ENCODE measurements around the gene LRRN3. TPM values are rescaled to one million over a fixed set of nuclear protein-coding genes. Genes with fewer than 3 reads are reported as not detected.

The LRRN3 gene
- polyA plus RNA-seq, 1 of the 3 experiments (the other 2 are of a cell fraction), result 2.1 TPM

DNA sequence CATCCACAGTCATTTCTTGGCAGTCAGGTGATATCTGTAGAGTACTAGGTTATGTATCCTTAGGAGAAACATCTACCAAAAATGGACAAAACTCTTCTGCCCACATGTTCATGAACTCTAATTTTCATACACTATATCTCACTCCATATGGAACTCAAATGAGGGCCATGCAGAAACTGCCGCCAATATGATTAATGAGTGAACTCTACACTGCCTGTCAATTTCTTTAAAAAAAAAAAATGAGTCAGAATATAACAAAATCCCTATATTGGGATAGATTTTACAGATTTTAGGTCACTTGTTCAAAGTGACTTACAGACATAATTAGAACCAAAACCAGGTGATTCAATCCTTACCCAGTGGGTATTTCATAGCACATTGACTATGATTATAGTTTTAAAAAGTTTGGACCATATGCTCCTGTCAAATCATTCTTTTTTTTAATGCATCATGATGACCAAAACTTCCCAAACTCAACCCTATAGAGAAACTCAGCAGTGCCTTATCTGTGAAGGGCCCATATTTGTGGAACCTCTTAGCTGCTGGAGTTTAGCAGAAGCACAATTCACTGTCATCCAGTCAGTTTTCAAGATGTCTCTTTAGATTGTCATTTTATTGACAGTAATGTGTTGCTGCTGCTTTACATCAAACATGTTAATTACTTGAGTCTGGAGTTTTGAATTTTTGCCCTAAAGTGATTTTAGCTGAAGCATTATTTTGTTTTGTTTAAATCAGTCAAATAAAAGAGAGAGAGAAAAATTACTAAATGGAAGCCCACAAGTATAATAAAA lies 11.1 kb downstream of the LRRN3 start:
- ChIA-PET POLR2A (interaction anchor here (1.4 kb wide), 1 partner anchor 11 kb away, joined by 6 read pairs; the partner anchor contains the start of gene LRRN3), CTCF (interaction anchor here (1.0 to 1.4 kb wide), 4 partner anchors 10 to 634 kb away, joined by 3 to 5 read pairs (median 4); partner anchors contain the start of gene LRRN3)
- peak overlapping the region in 1 of 2 experiments; percentile 98; a peak in 2 of 4 replicates for H3K27ac ChIP-seq (ENCODE audit: low read depth in 2 of 2, low read length in 1 of 2)
- H3K9me3 ChIP-seq, result no peaks in the 10 kb centered on the region
- peak; percentile 32 for DNase-seq
- H3K4me2 ChIP-seq, result no peak overlapping the region
- H3K9ac ChIP-seq, result no peak overlapping the region
- H3K79me2 ChIP-seq (ENCODE audit: insufficient read depth), result no peaks in the 10 kb centered on the region
- no peaks in the 10 kb centered on the region for H3K27me3 ChIP-seq (ENCODE audit: insufficient read depth)
- WGBS (ENCODE audit: low lambda C conversion rate), result 95% methylated on average over 1 of the region's 1 CpG
- no peaks in the 10 kb centered on the region for H3F3A ChIP-seq (replicated peaks; ENCODE audit: insufficient read depth)
- H2AFZ ChIP-seq (ENCODE audit: low read depth), result no peak overlapping the region
- no peaks in the 10 kb centered on the region for H4K20me1 ChIP-seq (ENCODE audit: insufficient read depth)
- peaks cover 0 to 40% of the 10 kb centered on the region in 2 experiments for H3K36me3 ChIP-seq (replicated peaks in 1 of 2; ENCODE audit: control insufficient read depth in 1 of 2, insufficient read depth in 2 of 2, low read length in 1 of 2)
- no peaks in the 10 kb centered on the region for H3K9me2 ChIP-seq
- H3K4me3 ChIP-seq (ENCODE audit: low read depth in 2 of 2, low read length in 1 of 2), result no peak overlapping the region
- peaks cover 0 to 33% of the 10 kb centered on the region in 2 experiments; a peak in 3 of 4 replicates for H3K4me1 ChIP-seq (ENCODE audit: control insufficient read depth in 1 of 2, insufficient read depth in 2 of 2, low read depth in 1 of 2, low read length in 1 of 2)
- no peak for TF ChIP-seq MEF2A (IDR thresholded peaks at IDR 0.05; ENCODE audit: borderline replicate concordance, low read depth)
- TF ChIP-seq JUND (IDR thresholded peaks at IDR 0.05), result peak; percentile 37
- TF ChIP-seq TEAD4 (IDR thresholded peaks at IDR 0.05; ENCODE audit: borderline replicate concordance, insufficient read depth), result peak; percentile 70; the same call in 1 of the 2 replicates
- no peak for TF ChIP-seq SIN3A (IDR thresholded peaks at IDR 0.05; ENCODE audit: borderline replicate concordance, low read depth, low read length)
- TF ChIP-seq SMC3 (IDR thresholded peaks at IDR 0.05; ENCODE audit: low read depth, low read length), result peak; percentile 26; the same call in 1 of the 2 replicates
- TF ChIP-seq CHD2 (IDR thresholded peaks at IDR 0.05; ENCODE audit: low read length, partially characterized antibody), result peak; percentile 94
- TF ChIP-seq RFX5 (IDR thresholded peaks at IDR 0.05; ENCODE audit: low read length), result 0 out of 2 replicates have a peak, but pooled peaks have one; percentile 30
- TF ChIP-seq, protein P1, sequence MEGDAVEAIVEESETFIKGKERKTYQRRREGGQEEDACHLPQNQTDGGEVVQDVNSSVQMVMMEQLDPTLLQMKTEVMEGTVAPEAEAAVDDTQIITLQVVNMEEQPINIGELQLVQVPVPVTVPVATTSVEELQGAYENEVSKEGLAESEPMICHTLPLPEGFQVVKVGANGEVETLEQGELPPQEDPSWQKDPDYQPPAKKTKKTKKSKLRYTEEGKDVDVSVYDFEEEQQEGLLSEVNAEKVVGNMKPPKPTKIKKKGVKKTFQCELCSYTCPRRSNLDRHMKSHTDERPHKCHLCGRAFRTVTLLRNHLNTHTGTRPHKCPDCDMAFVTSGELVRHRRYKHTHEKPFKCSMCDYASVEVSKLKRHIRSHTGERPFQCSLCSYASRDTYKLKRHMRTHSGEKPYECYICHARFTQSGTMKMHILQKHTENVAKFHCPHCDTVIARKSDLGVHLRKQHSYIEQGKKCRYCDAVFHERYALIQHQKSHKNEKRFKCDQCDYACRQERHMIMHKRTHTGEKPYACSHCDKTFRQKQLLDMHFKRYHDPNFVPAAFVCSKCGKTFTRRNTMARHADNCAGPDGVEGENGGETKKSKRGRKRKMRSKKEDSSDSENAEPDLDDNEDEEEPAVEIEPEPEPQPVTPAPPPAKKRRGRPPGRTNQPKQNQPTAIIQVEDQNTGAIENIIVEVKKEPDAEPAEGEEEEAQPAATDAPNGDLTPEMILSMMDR (IDR thresholded peaks at IDR 0.05), result no peak
- TF ChIP-seq GABPA (IDR thresholded peaks at IDR 0.05; ENCODE audit: low read depth), result no peak
- no peak for TF ChIP-seq REST (IDR thresholded peaks at IDR 0.05; ENCODE audit: low read depth, low read length)
- peak; percentile 84 for TF ChIP-seq MXI1 (IDR thresholded peaks at IDR 0.05; ENCODE audit: low read depth, low read length)
- no peak for TF ChIP-seq YY1 (IDR thresholded peaks at IDR 0.05; ENCODE audit: low read depth)
- TF ChIP-seq RCOR1 (IDR thresholded peaks at IDR 0.05; ENCODE audit: low read length), result peak; percentile 99
- no peak for TF ChIP-seq RXRA (IDR thresholded peaks at IDR 0.05; ENCODE audit: borderline replicate concordance, low read depth)
- peak; percentile 34; the same call in 1 of the 2 replicates for TF ChIP-seq NFIC (IDR thresholded peaks at IDR 0.05; ENCODE audit: borderline replicate concordance)
- no peak for TF ChIP-seq FOXM1 (IDR thresholded peaks at IDR 0.05; ENCODE audit: low read depth)
- TF ChIP-seq TCF12 (IDR thresholded peaks at IDR 0.05), result peak; percentile 86
- TF ChIP-seq EP300 (IDR thresholded peaks at IDR 0.05; ENCODE audit: borderline replicate concordance in 1 of 2, low read depth in 1 of 2, low read length in 1 of 2), result peak; percentile 33 to 100; a peak in 3 of 4 replicates
- TF ChIP-seq, protein P2, sequence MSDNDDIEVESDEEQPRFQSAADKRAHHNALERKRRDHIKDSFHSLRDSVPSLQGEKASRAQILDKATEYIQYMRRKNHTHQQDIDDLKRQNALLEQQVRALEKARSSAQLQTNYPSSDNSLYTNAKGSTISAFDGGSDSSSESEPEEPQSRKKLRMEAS (IDR thresholded peaks at IDR 0.05; ENCODE audit: low read depth), result no peak
- no peak for TF ChIP-seq USF1 (IDR thresholded peaks at IDR 0.05; ENCODE audit: borderline replicate concordance, low read depth)
- no peak for TF ChIP-seq NRF1 (IDR thresholded peaks at IDR 0.05; ENCODE audit: low read depth, low read length)
- TF ChIP-seq, protein P3, sequence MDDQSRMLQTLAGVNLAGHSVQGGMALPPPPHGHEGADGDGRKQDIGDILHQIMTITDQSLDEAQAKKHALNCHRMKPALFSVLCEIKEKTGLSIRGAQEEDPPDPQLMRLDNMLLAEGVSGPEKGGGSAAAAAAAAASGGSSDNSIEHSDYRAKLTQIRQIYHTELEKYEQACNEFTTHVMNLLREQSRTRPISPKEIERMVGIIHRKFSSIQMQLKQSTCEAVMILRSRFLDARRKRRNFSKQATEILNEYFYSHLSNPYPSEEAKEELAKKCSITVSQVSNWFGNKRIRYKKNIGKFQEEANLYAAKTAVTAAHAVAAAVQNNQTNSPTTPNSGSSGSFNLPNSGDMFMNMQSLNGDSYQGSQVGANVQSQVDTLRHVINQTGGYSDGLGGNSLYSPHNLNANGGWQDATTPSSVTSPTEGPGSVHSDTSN (IDR thresholded peaks at IDR 0.05), result peak; percentile 75
- TF ChIP-seq ELF1 (IDR thresholded peaks at IDR 0.05), result no peak
- no peak for TF ChIP-seq FOSL2 (IDR thresholded peaks at IDR 0.05; ENCODE audit: borderline replicate concordance, low read depth)
- TF ChIP-seq, protein P4, sequence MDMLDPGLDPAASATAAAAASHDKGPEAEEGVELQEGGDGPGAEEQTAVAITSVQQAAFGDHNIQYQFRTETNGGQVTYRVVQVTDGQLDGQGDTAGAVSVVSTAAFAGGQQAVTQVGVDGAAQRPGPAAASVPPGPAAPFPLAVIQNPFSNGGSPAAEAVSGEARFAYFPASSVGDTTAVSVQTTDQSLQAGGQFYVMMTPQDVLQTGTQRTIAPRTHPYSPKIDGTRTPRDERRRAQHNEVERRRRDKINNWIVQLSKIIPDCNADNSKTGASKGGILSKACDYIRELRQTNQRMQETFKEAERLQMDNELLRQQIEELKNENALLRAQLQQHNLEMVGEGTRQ (IDR thresholded peaks at IDR 0.05; ENCODE audit: borderline replicate concordance, low read depth, low read length), result no peak
- peak; percentile 48 for TF ChIP-seq RAD21 (IDR thresholded peaks at IDR 0.05; ENCODE audit: low read length)

Data from SK-N-SH (cell line).